Ishikawa (cell line): ENCODE measurements around the gene ATP8A2.

Experiments
- CREB1 ChIP-seq: IDR thresholded peaks from 2 replicates; pipeline ENCODE4 v1.6.1; 2012; ENCODE audit warnings: low read depth
- EP300 ChIP-seq: IDR thresholded peaks from 2 replicates; pipeline ENCODE4 v1.6.1; 2012; ENCODE audit warnings: borderline replicate concordance
- RAD21 ChIP-seq: IDR thresholded peaks from 2 replicates; pipeline ENCODE4 v1.6.1; 2012; ENCODE audit warnings: low read depth
- TAF1 ChIP-seq: IDR thresholded peaks from 2 replicates; pipeline ENCODE4 v1.6.1; 2012; ENCODE audit warnings: low read depth, mild to moderate bottlenecking
- TCF12 ChIP-seq: IDR thresholded peaks from 2 replicates; pipeline ENCODE4 v1.6.1; 2012; ENCODE audit warnings: low read depth
- TEAD4 ChIP-seq: IDR thresholded peaks from 2 replicates; pipeline ENCODE4 v1.6.1; 2012
- YY1 ChIP-seq: IDR thresholded peaks from 2 replicates; pipeline ENCODE4 v1.6.1; 2012; ENCODE audit warnings: low read depth
- ZBTB7A ChIP-seq: IDR thresholded peaks from 2 replicates; pipeline ENCODE4 v1.6.1; 2012; ENCODE audit warnings: low read depth
- TF ChIP-seq, protein P1 (sequence below): IDR thresholded peaks from 2 replicates; pipeline ENCODE4 v1.6.1; 2012; ENCODE audit warnings: low read depth, mild to moderate bottlenecking
- TF ChIP-seq, protein P2 (sequence below): IDR thresholded peaks from 2 replicates; pipeline ENCODE4 v1.6.1; 2012
- TF ChIP-seq, protein P3 (sequence below): IDR thresholded peaks from 2 replicates; pipeline ENCODE4 v1.6.1; 2012

DNA sequence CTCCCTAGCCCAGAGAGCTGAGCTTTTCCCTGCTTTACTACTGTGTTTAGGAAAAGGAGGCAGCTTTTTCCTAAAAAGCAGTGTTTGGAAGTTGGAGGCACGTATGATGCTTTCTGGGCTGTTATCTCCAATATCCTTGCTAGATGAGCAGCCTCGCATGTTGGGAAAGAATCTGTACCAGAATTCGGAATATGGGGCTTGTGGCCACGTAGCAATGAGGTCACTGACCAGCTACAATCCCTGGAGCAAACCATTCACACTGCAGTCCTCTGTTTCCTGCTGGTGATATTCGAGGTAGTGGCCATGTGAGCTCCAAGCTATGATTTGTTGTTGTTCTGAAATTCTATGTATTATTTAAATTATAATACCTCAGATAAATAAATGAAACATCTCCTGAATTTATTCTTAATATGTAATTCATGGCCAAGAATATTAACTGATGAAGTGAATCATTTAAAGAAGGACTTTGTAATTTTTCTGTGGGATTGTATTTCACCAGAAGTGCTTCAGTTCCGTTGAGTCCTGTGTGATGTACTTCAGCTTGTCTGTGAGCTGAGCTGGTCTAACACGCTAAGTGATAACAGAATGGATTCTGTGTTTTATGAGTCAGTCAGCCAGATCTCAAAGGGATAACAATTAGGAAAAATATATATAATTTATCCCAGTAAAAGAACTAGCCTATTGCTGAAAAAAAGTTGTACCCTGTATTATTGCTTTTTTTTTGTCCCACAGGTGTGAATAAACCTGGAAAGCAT is 360.5 kb downstream of the ATP8A2 start:
- TF ChIP-seq TEAD4 (no peak), EP300 (no peak), TAF1 (no peak), YY1 (no peak), RAD21 (no peak), ZBTB7A (no peak), CREB1 (no peak), TCF12 (no peak)
- TF ChIP-seq, protein P1, sequence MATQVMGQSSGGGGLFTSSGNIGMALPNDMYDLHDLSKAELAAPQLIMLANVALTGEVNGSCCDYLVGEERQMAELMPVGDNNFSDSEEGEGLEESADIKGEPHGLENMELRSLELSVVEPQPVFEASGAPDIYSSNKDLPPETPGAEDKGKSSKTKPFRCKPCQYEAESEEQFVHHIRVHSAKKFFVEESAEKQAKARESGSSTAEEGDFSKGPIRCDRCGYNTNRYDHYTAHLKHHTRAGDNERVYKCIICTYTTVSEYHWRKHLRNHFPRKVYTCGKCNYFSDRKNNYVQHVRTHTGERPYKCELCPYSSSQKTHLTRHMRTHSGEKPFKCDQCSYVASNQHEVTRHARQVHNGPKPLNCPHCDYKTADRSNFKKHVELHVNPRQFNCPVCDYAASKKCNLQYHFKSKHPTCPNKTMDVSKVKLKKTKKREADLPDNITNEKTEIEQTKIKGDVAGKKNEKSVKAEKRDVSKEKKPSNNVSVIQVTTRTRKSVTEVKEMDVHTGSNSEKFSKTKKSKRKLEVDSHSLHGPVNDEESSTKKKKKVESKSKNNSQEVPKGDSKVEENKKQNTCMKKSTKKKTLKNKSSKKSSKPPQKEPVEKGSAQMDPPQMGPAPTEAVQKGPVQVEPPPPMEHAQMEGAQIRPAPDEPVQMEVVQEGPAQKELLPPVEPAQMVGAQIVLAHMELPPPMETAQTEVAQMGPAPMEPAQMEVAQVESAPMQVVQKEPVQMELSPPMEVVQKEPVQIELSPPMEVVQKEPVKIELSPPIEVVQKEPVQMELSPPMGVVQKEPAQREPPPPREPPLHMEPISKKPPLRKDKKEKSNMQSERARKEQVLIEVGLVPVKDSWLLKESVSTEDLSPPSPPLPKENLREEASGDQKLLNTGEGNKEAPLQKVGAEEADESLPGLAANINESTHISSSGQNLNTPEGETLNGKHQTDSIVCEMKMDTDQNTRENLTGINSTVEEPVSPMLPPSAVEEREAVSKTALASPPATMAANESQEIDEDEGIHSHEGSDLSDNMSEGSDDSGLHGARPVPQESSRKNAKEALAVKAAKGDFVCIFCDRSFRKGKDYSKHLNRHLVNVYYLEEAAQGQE: no peak
- TF ChIP-seq, protein P2, sequence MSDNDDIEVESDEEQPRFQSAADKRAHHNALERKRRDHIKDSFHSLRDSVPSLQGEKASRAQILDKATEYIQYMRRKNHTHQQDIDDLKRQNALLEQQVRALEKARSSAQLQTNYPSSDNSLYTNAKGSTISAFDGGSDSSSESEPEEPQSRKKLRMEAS: no peak
- TF ChIP-seq, protein P3, sequence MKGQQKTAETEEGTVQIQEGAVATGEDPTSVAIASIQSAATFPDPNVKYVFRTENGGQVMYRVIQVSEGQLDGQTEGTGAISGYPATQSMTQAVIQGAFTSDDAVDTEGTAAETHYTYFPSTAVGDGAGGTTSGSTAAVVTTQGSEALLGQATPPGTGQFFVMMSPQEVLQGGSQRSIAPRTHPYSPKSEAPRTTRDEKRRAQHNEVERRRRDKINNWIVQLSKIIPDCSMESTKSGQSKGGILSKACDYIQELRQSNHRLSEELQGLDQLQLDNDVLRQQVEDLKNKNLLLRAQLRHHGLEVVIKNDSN: no peak
